MM.1S (cell line): ENCODE data around the gene CARD10.
"Not testable (repeated sequence)": the region's sequence is repeated elsewhere in the genome, so short reads cannot be mapped to it uniquely, and the experiment has no call there.

Experiments used
- DNase-seq: peaks from one replicate; pipeline ENCODE4 v3.0.0-alpha.2; 2015
- H2AFZ ChIP-seq: fragments of 300-600 bp; sonication (generic); 2 replicates; pipeline ENCODE4 v1.6.0; 2016; ENCODE audit warnings: antibody characterized with exemption, low read length
- H3F3A ChIP-seq: fragments of 300-600 bp; sonication (generic); 2 replicates; pipeline ENCODE4 v1.6.1; 2016; ENCODE audit warnings: mild to moderate bottlenecking, antibody characterized with exemption, low read length, moderate library complexity, mixed read lengths; ENCODE audit not compliant: insufficient read depth
- H3K27ac ChIP-seq: fragments of 300-600 bp; sonication (generic); 2 replicates; pipeline ENCODE4 v1.5.1; 2016; ENCODE audit warnings: mild to moderate bottlenecking, low read length
- H3K27me3 ChIP-seq: fragments of 300-600 bp; sonication (generic); replicated peaks from 2 replicates; pipeline ENCODE4 v1.6.0; 2016; ENCODE audit warnings: low read length; ENCODE audit not compliant: insufficient read depth
- H3K36me3 ChIP-seq: fragments of 300-600 bp; sonication (generic); replicated peaks from 2 replicates; pipeline ENCODE4 v1.6.1; 2016; ENCODE audit warnings: mild to moderate bottlenecking, low read length, mixed read lengths; ENCODE audit not compliant: insufficient read depth
- H3K4me1 ChIP-seq: fragments of 300-600 bp; sonication (generic); 2 replicates; pipeline ENCODE4 v1.6.1; 2016; ENCODE audit warnings: low read length, mixed read lengths
- H3K4me2 ChIP-seq: fragments of 300-600 bp; sonication (generic); 2 replicates; pipeline ENCODE4 v1.6.0; 2016; ENCODE audit warnings: low read depth, low read length
- H3K4me3 ChIP-seq: fragments of 300-600 bp; sonication (generic); 2 replicates; pipeline ENCODE4 v1.5.1; 2016; ENCODE audit warnings: low read length, mixed read lengths
- H3K79me2 ChIP-seq: fragments of 300-600 bp; sonication (generic); 2 replicates; pipeline ENCODE4 v1.6.1; 2016; ENCODE audit warnings: mixed run types, low read length, mixed read lengths
- H3K9ac ChIP-seq: fragments of 300-600 bp; sonication (generic); 2 replicates; pipeline ENCODE4 v1.6.1; 2016; ENCODE audit warnings: low read length, mixed read lengths
- H3K9me2 ChIP-seq: fragments of 300-600 bp; sonication (generic); replicated peaks from 2 replicates; pipeline ENCODE4 v1.6.1; 2016; ENCODE audit warnings: mild to moderate bottlenecking, low read length, mixed read lengths; ENCODE audit not compliant: insufficient read depth
- H3K9me3 ChIP-seq: fragments of 300-600 bp; sonication (generic); replicated peaks from 2 replicates; pipeline ENCODE4 v1.6.1; 2016; ENCODE audit warnings: mild to moderate bottlenecking, low read length, mixed read lengths; ENCODE audit not compliant: insufficient read depth
- H4K20me1 ChIP-seq: fragments of 300-600 bp; sonication (generic); 2 replicates; pipeline ENCODE4 v1.6.1; 2016; ENCODE audit warnings: mild to moderate bottlenecking, low read length, moderate library complexity, mixed read lengths; ENCODE audit not compliant: insufficient read depth
- CTCF ChIP-seq: fragments of 300-600 bp; sonication (generic); IDR thresholded peaks from 2 replicates; pipeline ENCODE4 v1.5.1; 2016; ENCODE audit warnings: antibody characterized with exemption, low read length, mixed read lengths
- EZH2 ChIP-seq: fragments of 300-600 bp; sonication (generic); optimal IDR thresholded peaks from 2 replicates; pipeline ENCODE3; 2017; ENCODE audit warnings: low read depth, mild to moderate bottlenecking, antibody characterized with exemption, low read length, mixed read lengths
- EZH2phosphoT487 ChIP-seq: fragments of 300-600 bp; sonication (generic); IDR thresholded peaks from 2 replicates; pipeline ENCODE4 v1.6.1; 2018; ENCODE audit warnings: antibody characterized with exemption, low read length

The CARD10 gene

GRCh38 chr22:37469416-37470086, 49.7 kb downstream of the CARD10 start:
- H3K36me3 ChIP-seq, result no peaks in the 10 kb centered on the region
- H4K20me1 ChIP-seq, result no peaks in the 10 kb centered on the region
- no peak overlapping the region for H3K9ac ChIP-seq
- H3K4me1 ChIP-seq, result no peaks in the 10 kb centered on the region
- TF ChIP-seq EZH2phosphoT487, result no peak
- no peak for TF ChIP-seq CTCF
- TF ChIP-seq EZH2, result no peak
- H3K27me3 ChIP-seq, result no peaks in the 10 kb centered on the region
- DNase-seq, result no peak
- H2AFZ ChIP-seq, result no peak overlapping the region
- no peak overlapping the region for H3K27ac ChIP-seq
- 0 out of 2 replicates have a peak, but pooled peaks cover 2% of the 10 kb centered on the region for H3F3A ChIP-seq
- H3K79me2 ChIP-seq, result no peaks in the 10 kb centered on the region
- no peak overlapping the region for H3K4me3 ChIP-seq
- no peaks in the 10 kb centered on the region for H3K9me2 ChIP-seq
- no peak overlapping the region for H3K4me2 ChIP-seq
- H3K9me3 ChIP-seq, result no peaks in the 10 kb centered on the region

- H3K4me3 ChIP-seq, H3K9me2 ChIP-seq, H3K9ac ChIP-seq, H3K9me3 ChIP-seq, H3K4me2 ChIP-seq, H3K27ac ChIP-seq, H3K79me2 ChIP-seq, H3K36me3 ChIP-seq, H3F3A ChIP-seq, H3K27me3 ChIP-seq, H2AFZ ChIP-seq, H4K20me1 ChIP-seq, DNase-seq, H3K4me1 ChIP-seq: not testable (repeated sequence)
These were observed 51.0 kb downstream of the CARD10 start for GRCh38 chr22:37468201-37468695.

GRCh38 chr22:37467391-37467955, 51.7 kb downstream of the CARD10 start:
- H3K27me3 ChIP-seq, result no peaks in the 10 kb centered on the region
- no peak overlapping the region for H3K27ac ChIP-seq
- 0 out of 2 replicates have a peak, but pooled peaks cover 4% of the 10 kb centered on the region for H3F3A ChIP-seq
- no peak overlapping the region for H3K4me3 ChIP-seq
- no peak for DNase-seq
- H3K9me3 ChIP-seq, result no peaks in the 10 kb centered on the region
- TF ChIP-seq EZH2 (no peak), CTCF (no peak), EZH2phosphoT487 (no peak)
- H3K4me1 ChIP-seq, result no peaks in the 10 kb centered on the region
- H3K4me2 ChIP-seq, result no peak overlapping the region
- H3K79me2 ChIP-seq, result no peaks in the 10 kb centered on the region
- H3K36me3 ChIP-seq, result no peaks in the 10 kb centered on the region
- no peak overlapping the region for H2AFZ ChIP-seq
- no peak overlapping the region for H3K9ac ChIP-seq
- no peaks in the 10 kb centered on the region for H3K9me2 ChIP-seq
- H4K20me1 ChIP-seq, result no peaks in the 10 kb centered on the region

GRCh38 chr22:37464181-37464580, 55.0 kb downstream of the CARD10 start:
- Histone ChIP-seq H3K4me1 (no peaks in the 10 kb centered on the region), H3K4me2 (no peak overlapping the region), H2AFZ (no peak overlapping the region), H3K36me3 (no peaks in the 10 kb centered on the region), H3K4me3 (no peak overlapping the region), H3K79me2 (no peaks in the 10 kb centered on the region), H3K27ac (no peak overlapping the region), H3F3A (0 out of 2 replicates have a peak, but pooled peaks cover 4% of the 10 kb centered on the region), H4K20me1 (no peaks in the 10 kb centered on the region), H3K9ac (no peak overlapping the region), H3K27me3 (no peaks in the 10 kb centered on the region), H3K9me2 (no peaks in the 10 kb centered on the region), H3K9me3 (no peaks in the 10 kb centered on the region)
- TF ChIP-seq EZH2phosphoT487 (no peak), EZH2 (no peak), CTCF (no peak)
- no peak for DNase-seq
